DMS 273 treated with DMSO at 0.1 percent for 48 hours (cell line): ENCODE measurements around the gene TTI1.
"Not testable (repeated sequence)": the region's sequence is repeated elsewhere in the genome, so short reads cannot be mapped to it uniquely, and the experiment has no call there.

Experiments
- DNase-seq: peaks from one replicate; lab custom pipeline; 2025; lab: John Stamatoyannopoulos, UW

Gene TTI1

DNA sequence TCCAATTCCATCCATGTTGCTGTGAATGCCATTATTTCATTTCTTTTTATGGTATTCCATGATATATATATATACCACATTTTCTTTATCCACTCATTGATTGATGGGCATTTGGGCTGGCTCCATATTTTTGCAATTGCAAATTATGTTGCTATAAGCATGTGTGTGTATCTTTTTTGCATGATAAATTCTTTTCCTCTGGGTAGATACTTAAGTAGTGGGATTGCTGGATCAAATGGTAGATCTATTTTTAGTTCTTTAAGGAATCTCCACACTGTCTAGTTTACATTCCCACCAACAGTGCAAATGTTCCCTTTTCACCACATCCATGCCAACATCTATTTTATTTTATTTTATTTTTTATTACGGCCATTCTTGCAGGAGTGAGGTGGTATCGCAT, 69.8 kb downstream of the TTI1 start:
- DNase-seq = not testable (repeated sequence)

- no peak for DNase-seq
These were observed 72.2 kb downstream of the TTI1 start for GRCh38 chr20:37961066-37961465.

GRCh38 chr20:37958856-37959520, 74.3 kb downstream of the TTI1 start:
- no peak for DNase-seq

DNA sequence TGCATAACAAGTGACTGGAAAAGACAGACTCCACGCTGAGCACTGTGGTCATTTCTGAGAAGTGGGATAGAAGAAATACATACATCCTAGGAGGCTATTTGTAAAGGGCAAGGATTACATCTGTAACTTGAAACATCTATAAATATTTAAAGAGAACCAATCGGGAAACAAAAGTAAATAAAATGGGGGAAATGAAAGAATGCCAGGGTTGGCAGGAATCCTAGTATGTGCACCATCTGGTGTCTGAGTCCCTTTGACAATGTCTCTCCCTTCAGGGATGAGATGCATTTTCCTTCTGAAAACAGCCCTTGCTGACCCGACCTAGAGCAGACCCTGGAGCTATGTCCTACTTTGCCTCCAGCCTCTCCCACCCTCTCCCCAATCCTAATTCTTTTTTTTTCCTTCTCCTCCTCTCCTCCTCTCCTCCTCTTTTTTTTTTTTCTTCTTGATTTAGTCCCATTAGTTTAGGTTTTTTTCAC, 77.1 kb downstream of the TTI1 start:
- peak; percentile 57 for DNase-seq

GRCh38 chr20:37955511-37955910, 77.7 kb downstream of the TTI1 start:
- DNase-seq = no peak

GRCh38 chr20:37954626-37955025, 78.6 kb downstream of the TTI1 start:
- no peak for DNase-seq

GRCh38 chr20:37954190-37954589, 79.1 kb downstream of the TTI1 start:
- DNase-seq = no peak

DNA sequence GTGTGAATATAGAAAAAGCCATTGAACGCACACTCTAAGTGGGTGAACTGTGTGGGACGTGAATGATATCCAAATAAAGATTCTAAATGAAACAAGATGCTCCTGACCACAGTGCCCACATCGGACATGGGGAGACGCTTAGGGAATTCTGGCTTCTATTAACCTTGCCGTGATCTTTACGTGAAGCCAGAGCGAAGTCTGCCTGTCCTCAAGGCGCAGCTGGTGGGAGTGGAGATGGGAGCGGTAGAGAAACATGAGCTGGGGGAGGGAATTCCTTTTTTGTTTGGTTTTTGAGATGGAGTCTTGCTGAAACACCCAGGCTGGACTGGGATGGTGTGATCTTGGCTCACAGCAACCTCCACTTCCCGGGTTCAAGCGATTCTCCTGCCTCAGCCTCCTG, 84.3 kb downstream of the TTI1 start:
- DNase-seq = no peak

DNA sequence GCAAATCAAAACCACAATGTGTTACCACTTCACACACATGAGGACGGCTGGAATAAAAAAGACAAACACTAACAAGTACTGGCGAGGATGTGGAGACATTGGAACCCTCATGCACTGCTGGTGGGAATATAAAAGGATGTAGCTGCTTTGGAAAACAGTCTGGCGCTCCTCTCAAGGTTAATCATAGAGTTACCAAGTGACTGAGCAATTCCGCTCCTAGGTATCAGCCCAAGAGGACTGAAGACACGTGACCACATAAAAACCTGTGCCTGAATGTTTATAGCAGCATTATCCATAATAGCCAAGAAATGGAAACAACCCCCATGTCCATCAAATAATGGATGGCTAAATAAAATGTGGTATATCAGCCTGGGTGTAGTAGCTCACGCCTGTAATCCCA, 85.3 kb downstream of the TTI1 start:
- no peak for DNase-seq

- DNase-seq = no peak
These were observed 86.3 kb downstream of the TTI1 start for GRCh38 chr20:37946946-37947345.

- DNase-seq = no peak
These were observed 88.1 kb downstream of the TTI1 start for GRCh38 chr20:37945091-37945547.

- no peak for DNase-seq
These were observed 88.7 kb downstream of the TTI1 start for GRCh38 chr20:37944456-37944981.

DNA sequence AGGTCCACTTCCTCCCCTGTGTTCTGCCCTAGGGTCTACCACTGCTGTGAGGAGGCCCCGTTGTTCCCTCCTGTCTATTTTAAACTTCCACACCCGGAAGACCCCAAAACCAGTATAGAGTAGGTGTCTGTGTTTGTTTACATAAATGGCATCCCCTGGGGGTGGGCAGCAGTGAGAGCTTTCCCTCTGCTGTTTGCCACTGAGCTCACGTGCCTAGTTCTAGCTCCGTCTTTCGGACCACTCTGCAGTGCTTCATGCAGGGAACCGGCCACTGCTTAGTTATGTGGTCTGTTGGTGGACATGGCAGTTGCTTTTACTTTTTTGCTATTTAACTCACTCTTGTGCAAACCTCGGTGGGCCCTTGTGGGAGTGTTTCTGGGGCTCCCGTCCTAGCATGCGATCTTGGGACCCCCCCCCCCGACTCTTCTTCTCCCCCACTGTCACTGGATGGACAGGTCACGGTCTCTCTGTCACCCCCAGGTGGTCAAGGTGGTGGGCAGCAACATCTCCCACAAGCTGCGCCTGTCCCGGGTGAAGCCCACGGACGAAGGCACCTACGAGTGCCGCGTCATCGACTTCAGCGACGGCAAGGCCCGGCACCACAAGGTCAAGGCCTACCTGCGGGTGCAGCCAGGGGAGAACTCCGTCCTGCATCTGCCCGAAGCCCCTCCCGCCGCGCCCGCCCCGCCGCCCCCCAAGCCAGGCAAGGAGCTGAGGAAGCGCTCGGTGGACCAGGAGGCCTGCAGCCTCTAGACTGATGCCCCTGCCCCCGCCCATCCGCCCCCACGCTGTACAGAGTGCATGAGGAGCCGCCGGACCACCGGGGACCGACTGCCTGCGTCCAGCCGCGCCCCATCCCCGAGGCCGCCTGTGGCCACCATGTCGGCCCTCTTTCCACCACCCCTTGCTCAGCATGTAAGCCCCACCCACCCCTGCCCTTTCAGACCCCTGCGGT, 89.5 kb downstream of the TTI1 start:
- no peak for DNase-seq

DNA sequence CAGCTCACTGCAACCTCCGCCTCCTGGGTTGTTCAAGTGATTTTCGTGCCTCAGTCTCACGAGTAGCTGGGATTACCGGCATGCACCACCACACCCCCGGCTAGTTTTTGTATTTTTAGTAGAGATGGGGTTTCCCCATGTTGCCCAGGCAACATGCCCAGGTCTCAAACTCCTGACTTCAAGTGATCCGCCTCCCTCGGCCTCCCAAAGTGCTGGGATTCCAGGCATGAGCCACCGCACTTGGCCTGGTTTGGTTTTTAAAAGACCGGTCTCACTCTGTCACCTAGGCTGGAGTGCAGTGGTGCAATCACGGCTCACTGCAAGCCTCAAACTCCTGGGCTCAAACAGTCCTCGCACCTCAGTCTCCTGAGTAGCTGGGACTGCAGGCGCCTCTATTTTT, 90.2 kb downstream of the TTI1 start:
- no peak for DNase-seq

GRCh38 chr20:37941992-37942391, 91.3 kb downstream of the TTI1 start:
- DNase-seq = no peak

DNA sequence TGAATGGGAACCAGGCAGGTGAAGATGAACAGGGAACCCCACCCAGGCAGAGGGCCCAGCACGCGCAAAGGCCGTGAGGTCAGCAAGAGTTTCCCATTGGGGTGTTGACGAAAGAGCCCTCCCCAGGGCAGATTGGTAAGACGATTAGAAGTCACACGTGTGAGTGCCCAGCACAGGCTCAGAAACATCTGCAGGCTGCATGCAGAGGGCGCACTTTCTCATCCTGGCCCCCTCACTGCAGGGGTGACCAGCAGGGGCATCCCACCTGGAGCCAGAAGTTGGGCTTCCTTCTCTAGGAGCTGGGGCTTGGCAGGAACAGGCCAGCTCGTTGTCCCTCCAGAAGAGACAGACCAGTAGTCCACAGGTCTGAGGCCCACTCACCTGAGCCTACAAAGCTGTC, 91.9 kb downstream of the TTI1 start:
- DNase-seq = no peak

GRCh38 chr20:37940858-37941257, 92.4 kb downstream of the TTI1 start:
- no peak for DNase-seq

GRCh38 chr20:37939701-37940560, 93.3 kb downstream of the TTI1 start:
- no peak for DNase-seq

GRCh38 chr20:37938954-37939353, 94.3 kb downstream of the TTI1 start:
- DNase-seq = no peak

DNA sequence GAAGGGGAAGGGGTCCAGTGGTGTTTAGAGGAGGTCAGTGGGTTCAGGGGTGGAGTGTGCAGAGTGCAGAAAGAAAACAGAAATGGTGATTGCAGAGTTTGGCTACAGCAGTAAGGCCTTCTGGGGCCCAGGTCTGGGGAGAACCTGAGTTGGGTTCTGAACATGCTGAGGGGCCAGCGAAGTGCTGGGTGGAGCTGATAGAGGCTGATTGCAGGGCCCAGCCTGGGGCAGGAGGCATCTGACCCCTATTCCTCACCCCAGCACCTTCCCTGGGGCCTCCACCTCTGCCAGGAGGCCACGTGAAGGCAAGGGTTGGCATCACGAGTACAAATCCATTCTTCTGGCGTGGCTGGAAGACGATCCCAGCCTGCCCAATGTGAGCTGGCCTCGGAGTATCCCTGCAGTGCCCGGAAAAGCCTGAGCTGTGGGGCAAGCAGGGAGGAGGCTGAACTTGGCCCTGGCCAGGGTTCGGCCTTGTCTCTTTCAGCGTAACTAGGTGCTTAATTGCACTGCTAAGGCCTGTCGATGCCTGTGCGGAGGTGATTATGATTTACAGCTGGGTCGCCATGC, 95.0 kb downstream of the TTI1 start:
- no peak for DNase-seq

DNA sequence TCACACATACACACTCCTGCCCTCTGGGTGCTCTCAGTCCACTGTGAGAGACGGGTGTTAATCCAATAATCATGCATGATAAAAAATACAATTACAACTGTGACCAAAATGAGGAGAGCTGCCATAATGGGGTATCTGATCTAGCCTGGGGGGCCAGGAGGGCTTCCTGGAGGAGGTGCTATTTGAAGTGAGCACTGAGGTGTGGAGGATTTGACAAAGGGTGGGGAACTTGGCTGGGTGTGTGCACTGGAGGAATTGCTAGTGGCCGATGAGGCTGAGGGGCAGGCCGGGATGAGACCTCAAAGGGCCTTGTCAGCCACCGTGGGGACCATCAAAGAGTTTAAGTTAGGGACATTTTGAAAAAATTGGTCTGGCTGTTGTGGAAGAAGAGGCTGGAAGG, 95.6 kb downstream of the TTI1 start:
- DNase-seq = no peak

DNA sequence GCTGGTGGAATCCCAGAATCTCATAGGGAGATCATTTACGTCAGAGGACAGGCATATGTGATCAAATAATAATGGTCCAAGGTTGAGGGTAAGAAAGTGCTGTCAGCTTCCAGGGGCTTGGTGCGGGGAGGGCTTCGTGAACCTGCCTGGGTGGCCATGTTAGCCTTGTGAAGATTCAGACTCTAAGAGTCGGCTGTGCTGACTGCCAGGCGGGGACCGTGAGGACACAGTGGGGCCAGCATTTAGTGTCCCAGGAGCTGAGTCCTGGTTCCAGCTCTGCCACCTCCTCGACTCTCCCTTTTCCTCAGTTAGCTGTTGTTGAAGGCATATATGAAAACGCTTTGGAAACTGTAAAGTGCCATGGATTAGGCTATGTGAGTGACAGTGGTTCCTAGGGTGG, 96.8 kb downstream of the TTI1 start:
- no peak for DNase-seq
